IMR-90 (cell line): ENCODE results near the gene CC2D2B. TPM values are rescaled to one million over a fixed set of nuclear protein-coding genes. Genes with fewer than 3 reads are reported as not detected.

ENCODE experiments used
- BHLHE40 ChIP-seq: fragments of 150-350 bp; IDR thresholded peaks from 2 replicates; pipeline ENCODE4 v1.6.1; 2016; ENCODE audit warnings: mild to moderate bottlenecking, low read depth, low read length
- CEBPB ChIP-seq: IDR thresholded peaks from 2 replicates; pipeline ENCODE4 v1.6.1; 2012; ENCODE audit warnings: low read depth, low read length, improper control_type of control experiment
- RFX5 ChIP-seq: IDR thresholded peaks from 2 replicates; pipeline ENCODE4 v1.8.0; 2012; ENCODE audit warnings: low read depth, mild to moderate bottlenecking, low read length, moderate library complexity
- polyA plus RNA-seq, 3 experiments: library from polyadenylated mRNA; depleted of rRNA; stranded (reverse); fragments of >200 nt; gene quantifications; 2 replicates each; pipeline ENCODE4 v1.2.3, GENCODE V29; 2012; ENCODE audit warnings: low replicate concordance in 1 of 3
- total RNA-seq: library from RNA; depleted of rRNA; stranded (reverse); fragments of >200 nt; gene quantifications from 2 replicates; pipeline ENCODE4 v1.2.3, GENCODE V29; 2012

Gene CC2D2B
- total and polyA plus RNA-seq, 2 of the 4 experiments (the other 2 are of a cell fraction), result not detected

DNA sequence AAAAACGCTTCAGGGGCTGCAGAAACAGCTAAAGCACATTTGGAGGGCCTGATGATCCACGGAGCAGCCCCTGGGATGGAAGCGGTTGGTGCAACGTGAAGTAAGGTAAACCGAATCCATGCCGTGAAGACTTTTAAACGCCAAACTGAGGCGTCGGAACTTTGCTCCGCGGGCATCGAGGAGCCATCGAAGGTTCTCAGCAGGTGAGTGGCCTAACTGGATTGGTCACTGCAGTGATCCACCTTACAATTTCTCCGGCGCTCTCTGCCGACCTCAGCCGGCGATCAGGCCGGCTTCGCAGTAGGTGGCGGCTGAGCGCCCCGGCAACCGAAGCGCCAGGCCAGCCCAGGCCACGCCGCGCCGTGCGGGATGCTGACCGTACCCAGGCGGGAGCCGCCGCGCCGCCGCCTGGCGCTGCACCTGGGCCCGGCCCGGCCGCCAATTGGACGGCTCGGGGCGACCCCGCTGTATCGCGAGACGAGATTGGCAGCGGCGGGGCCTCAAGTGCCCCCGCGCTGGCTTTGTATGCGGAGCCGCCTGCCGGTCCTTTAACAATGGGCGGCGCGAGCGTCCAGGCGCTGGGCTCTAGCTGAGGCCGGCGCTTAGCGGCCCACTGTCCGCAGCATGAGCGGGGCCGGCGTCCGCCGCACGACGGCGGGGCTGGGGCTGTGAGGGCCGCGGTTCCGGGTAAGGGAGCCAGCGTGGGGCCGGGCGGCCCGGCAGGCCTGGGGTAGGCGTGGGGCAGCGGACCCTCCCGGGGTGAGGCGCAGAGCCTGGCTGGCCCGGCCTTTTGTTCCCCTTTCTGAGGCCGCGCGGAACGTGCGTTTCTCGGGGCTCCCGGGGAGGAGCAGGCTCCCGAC lies 135.5 kb downstream of the CC2D2B start, which contains the start of gene CCNJ (continued):
- TF ChIP-seq RFX5 (no peak), BHLHE40 (no peak), CEBPB (no peak)
